HG03442 (cell line): ENCODE measurements around the gene FBXW8.
"Not testable (repeated sequence)": the region's sequence is repeated elsewhere in the genome, so short reads cannot be mapped to it uniquely, and the experiment has no call there.

Source experiments
- ATAC-seq: cut with Tn5 transposase; IDR thresholded peaks from one replicate; pipeline ENCODE4 v1.9.1; 2021; ENCODE audit warnings: mild to moderate bottlenecking, moderate library complexity; ENCODE audit not compliant: unreplicated experiment

FBXW8 gene

DNA sequence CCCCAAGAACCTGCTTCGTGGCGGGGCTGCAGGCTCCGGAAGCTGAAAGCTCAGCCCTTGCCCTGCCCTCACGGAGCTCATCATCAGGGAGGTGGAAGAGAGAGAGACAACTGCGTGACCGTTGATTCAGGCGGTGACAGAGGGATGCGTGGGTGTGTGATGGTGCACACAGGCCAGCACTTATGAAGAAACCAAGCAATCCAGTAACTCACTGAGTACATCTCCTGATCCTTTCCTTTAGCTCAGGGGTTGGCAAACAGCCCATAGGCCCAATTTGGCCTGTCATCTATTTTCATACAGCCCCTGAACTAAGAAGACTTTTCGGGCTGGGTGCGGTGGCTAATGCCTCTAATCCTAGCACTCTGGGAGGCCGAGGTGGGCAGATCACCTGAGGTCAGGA is 138.5 kb downstream of the FBXW8 start:
- ATAC-seq: no peak

- no peak for ATAC-seq
Observed at GRCh38 chr12:117050060-117050459, 139.3 kb downstream of the FBXW8 start.

- ATAC-seq: no peak
Observed at GRCh38 chr12:117051380-117051779, 140.6 kb downstream of the FBXW8 start.

- ATAC-seq: peak; percentile 51
Observed at GRCh38 chr12:117052386-117053049, 141.8 kb downstream of the FBXW8 start.

GRCh38 chr12:117053050-117053400 is 142.3 kb downstream of the FBXW8 start:
- no peak for ATAC-seq

DNA sequence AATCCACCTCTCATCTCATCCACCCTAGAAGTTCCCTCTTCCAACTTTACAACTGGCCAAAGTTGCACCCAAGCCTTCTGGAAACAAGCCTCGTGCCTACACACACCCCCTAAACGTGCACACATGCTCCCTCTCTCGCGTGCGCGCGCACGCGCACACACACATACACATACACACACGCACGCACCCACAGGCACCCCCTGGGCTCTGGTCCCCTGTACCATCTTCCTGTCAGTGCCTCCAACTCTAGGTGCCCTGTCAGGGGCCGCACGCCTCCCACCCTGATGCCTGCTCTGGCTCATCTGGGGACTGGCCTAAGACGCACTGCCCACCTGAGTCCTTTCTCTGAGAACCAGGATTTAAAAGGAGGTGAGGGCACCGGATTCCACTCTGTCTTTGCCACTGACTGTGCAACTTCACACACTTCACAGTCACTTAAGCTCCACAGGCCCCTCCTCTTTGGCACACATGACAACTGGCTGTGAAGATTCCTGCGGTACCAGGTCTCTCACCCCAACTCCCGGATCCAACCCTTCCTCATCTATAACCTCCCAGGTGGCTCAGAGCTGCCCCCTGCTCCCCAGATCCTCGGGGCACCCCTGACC is 142.9 kb downstream of the FBXW8 start:
- no peak for ATAC-seq

DNA sequence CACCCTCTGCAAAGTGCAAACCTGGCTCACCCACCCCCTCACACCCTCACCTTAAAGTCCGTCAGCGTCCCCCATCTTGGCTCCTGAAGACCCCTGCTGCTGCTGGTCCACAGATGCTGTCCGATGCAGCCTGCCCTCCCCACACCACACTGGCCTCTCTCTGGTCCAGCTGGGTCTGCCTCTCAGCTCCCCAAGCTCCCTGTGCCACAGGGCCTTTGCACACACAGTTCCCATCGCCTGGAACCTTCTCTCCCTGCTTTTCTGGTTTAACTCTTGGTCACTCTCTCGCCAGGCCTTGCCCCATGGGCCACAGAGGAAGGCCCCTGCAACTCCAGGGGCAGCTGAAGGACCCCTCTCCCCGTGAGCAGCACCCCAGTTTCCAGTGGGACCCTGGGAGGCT is 143.5 kb downstream of the FBXW8 start:
- no peak for ATAC-seq

DNA sequence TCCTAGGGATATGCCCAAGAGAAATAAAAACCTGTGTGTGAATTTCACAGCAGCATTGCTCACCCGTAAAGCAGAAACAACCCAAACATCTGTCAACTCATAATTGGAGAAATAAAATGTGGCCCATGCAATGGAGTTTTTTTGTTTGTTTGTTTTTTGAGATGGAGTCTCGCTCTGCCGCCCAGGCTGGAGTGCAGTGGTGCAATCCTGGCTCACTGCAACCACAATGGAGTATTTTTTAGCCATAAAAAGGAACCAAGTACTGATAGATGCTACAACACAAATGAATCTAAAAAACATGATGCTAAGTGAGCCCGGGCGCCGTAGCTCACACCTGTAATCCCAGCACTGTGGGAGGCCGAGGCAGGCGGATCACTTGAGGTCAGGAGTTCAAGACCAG is 146.9 kb downstream of the FBXW8 start:
- ATAC-seq: not testable (repeated sequence)

GRCh38 chr12:117058442-117059072 is 147.8 kb downstream of the FBXW8 start:
- no peak for ATAC-seq

GRCh38 chr12:117059156-117059555 is 148.4 kb downstream of the FBXW8 start:
- ATAC-seq: no peak

GRCh38 chr12:117060246-117060928 is 149.6 kb downstream of the FBXW8 start:
- ATAC-seq: no peak

GRCh38 chr12:117060929-117061305 is 150.2 kb downstream of the FBXW8 start:
- no peak for ATAC-seq

DNA sequence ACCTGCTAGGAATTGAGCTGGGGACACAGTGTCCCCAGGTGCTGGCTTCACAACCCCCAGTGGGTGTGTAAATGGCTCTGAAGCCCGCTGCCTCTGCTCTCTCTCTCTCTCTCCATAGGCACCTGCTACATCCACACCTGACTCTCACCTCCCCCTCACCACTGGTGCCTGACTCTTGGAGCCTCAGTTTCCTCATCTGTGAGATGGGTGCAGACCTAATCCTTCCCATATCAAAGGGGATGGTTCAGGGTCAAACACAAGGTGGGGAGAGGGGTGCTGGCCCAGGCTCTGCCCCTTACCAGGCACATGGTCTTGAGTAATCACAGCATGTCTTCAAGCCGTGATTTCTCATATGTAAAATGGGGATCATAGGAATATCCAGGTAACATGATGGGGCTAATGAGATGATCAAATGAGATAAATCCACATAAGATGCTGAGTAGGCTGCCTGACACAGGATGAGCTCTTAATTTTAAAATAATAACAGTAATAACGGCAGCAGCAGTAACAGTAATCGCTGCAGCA is 150.9 kb downstream of the FBXW8 start:
- ATAC-seq: no peak

DNA sequence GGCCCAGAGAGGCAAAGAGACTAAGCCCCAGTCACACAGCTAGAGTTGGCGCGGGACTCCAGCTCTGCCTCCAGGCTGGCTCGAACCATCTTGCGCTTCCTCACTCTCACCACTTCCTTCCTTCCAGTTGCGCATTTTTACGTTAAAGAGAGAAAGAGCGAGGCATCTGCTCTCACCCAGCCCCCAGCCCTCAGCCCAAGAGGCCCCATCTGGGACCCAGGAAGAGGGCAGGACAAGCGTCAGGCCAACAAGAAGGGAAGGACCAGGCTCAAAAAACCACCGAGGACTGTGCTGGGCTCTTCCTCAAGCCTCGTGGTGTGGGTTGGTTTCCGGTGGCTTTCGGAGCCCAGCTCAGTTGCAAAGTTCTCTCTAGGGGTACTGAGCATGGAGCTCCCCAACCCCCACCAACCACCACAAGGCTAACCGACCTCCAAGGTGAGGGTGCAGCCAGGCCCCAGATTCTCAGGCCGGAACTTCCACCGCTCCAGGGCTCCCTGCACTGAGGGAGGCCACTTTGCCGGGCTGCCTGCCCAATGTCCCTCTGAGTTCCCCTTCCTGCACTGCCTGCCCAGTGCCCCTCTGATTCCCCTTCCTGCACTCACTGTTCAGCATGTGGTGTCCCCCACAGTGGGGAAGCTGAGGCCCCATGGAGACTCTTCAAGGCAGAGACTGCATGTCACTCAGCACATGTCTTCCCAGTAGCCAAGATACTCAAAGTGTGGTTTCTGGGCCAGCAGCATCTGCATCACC is 152.6 kb downstream of the FBXW8 start:
- peak; percentile 69 for ATAC-seq

- no peak for ATAC-seq
Observed at GRCh38 chr12:117064049-117064448, 153.3 kb downstream of the FBXW8 start.

- ATAC-seq: no peak
Observed at GRCh38 chr12:117064596-117064995, 153.8 kb downstream of the FBXW8 start.

GRCh38 chr12:117067016-117067415 is 156.3 kb downstream of the FBXW8 start:
- ATAC-seq: no peak

GRCh38 chr12:117067638-117068037 is 156.9 kb downstream of the FBXW8 start:
- no peak for ATAC-seq

DNA sequence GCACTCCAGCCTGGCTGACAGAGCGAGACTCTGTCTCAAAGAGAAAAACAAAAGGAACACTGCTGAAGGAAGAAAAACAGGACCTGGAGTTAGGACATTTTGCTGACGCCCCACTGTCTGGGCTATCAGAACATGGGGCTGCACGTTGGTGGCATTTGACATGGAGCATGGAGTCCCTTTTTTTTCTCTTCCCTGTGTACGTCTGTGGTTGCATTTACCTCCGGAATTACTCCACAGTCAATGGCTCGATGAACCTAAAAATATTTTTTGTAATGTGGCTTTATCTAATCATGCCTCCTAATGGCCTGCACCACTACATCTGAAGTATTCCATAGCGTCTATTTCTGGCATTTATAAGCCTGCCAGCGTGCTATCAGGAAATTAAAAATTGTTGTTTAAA is 157.7 kb downstream of the FBXW8 start:
- ATAC-seq: no peak

GRCh38 chr12:117069101-117069797 is 158.5 kb downstream of the FBXW8 start:
- no peak for ATAC-seq
